ENCODE measurements around the gene KIF9.
"Not testable (repeated sequence)": the region's sequence is repeated elsewhere in the genome, so short reads cannot be mapped to it uniquely, and the experiment has no call there.

KIF9 gene

GRCh38 chr3:47250309-47251060, 32.1 kb downstream of the KIF9 start:
- DNase-seq: no peak

- DNase-seq: no peak
Measured at GRCh38 chr3:47247131-47248064, 35.2 kb downstream of the KIF9 start.

GRCh38 chr3:47245271-47245670, 37.3 kb downstream of the KIF9 start:
- no peak for DNase-seq

- DNase-seq: no peak
Measured at GRCh38 chr3:47244531-47245100, 38.0 kb downstream of the KIF9 start.

- no peak for DNase-seq
Measured at GRCh38 chr3:47243419-47244147, 39.0 kb downstream of the KIF9 start.

- DNase-seq: no peak
Measured at GRCh38 chr3:47239929-47240328, 42.7 kb downstream of the KIF9 start.

- no peak for DNase-seq
Measured at GRCh38 chr3:47238017-47238416, 44.6 kb downstream of the KIF9 start.

GRCh38 chr3:47228088-47228487, 54.5 kb downstream of the KIF9 start:
- no peak for DNase-seq

GRCh38 chr3:47227678-47228077, 54.9 kb downstream of the KIF9 start:
- peak; percentile 32 for DNase-seq

- DNase-seq: no peak
Measured at GRCh38 chr3:47225310-47225906, 57.2 kb downstream of the KIF9 start.

GRCh38 chr3:47223755-47224154, 58.8 kb downstream of the KIF9 start:
- DNase-seq: no peak

- DNase-seq: no peak
Measured at GRCh38 chr3:47221798-47222197, 60.8 kb downstream of the KIF9 start.

- no peak for DNase-seq
Measured at GRCh38 chr3:47210863-47211405, 71.7 kb downstream of the KIF9 start.

- DNase-seq: not testable (repeated sequence)
Measured at GRCh38 chr3:47206022-47206421, 76.6 kb downstream of the KIF9 start.

GRCh38 chr3:47204875-47205274, 77.7 kb downstream of the KIF9 start:
- DNase-seq: no peak

- DNase-seq: no peak
Measured at GRCh38 chr3:47202542-47202941, 80.1 kb downstream of the KIF9 start.

- no peak for DNase-seq
Measured at GRCh38 chr3:47197287-47197686, 85.3 kb downstream of the KIF9 start.

GRCh38 chr3:47194994-47195393, 87.6 kb downstream of the KIF9 start:
- DNase-seq: no peak

GRCh38 chr3:47193871-47194859, 88.4 kb downstream of the KIF9 start:
- no peak for DNase-seq

GRCh38 chr3:47186285-47186684, 96.3 kb downstream of the KIF9 start:
- DNase-seq: no peak

GRCh38 chr3:47181685-47182084, 100.9 kb downstream of the KIF9 start:
- not testable (repeated sequence) for DNase-seq

Measured in activated CD8-positive, alpha-beta memory T cell treated with anti-CD3 and anti-CD28 coated beads for 24 hours (primary cell).